Sigmoid colon (tissue), 3 donors: ENCODE measurements around the gene CAVIN3.

Experiments
- CTCF ChIP-seq, 4 experiments: fragments of 450-650 bp in 3 of 4; fragments of 200-600 bp in 1 of 4; IDR thresholded peaks; one replicate each; pipeline ENCODE4 v1.5.1; 2016 to 2019; ENCODE audit warnings: antibody characterized with exemption in 4 of 4, mild to moderate bottlenecking in 3 of 4, moderate library complexity in 2 of 4
- POLR2A ChIP-seq, 2 donors: fragments of 450-650 bp; IDR thresholded peaks; one replicate each; pipeline ENCODE4 v1.6.1; 2016; ENCODE audit warnings: antibody characterized with exemption in 2 of 2, mild to moderate bottlenecking in 2 of 2, moderate library complexity in 2 of 2

- no peak for TF ChIP-seq CTCF (IDR thresholded peaks at IDR 0.05)
- no peak for TF ChIP-seq POLR2A (IDR thresholded peaks at IDR 0.05)
These were observed 15.0 kb downstream of the CAVIN3 start for GRCh38 chr11:6305297-6305696.
